Activated CD8-positive, alpha-beta memory T cell treated with anti-CD3 and anti-CD28 coated beads, Interleukin-2, amount 50 U/mL, for 1 hour (primary cell): ENCODE measurements around the gene RAD9A.

Source experiments
- DNase-seq: peaks from one replicate; pipeline ENCODE4 v3.0.0-alpha.2; 2020; ENCODE audit errors: extremely low read depth

The RAD9A gene

GRCh38 chr11:67391304-67392182 lies at the start of gene RAD9A:
Gene RAD9A (plus strand): TSS chr11:67391986. CDS start chr11:67392045, 59 bp downstream.
- peak; percentile 67 for DNase-seq

DNA sequence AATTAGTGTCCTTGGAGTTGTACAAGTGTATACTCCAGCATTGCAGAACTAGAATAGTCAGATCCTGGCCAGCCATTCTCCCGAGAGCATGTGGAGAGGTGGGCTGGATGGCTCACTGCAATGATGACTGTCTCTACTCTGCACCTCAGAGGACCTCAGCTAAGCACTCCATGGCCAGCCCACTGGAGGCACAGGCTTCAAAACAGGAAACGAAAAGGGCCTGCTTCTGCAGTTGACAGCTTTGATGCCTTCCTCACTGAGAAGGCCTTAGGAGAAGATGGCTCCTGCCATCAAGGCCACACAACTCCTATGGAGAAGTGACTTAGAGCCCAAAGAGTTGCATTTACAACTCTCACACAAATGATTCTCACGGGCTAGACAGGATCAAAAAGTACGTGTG lies 47.5 kb upstream of the RAD9A start:
- no peak for DNase-seq

GRCh38 chr11:67345247-67345919 lies 46.4 kb upstream of the RAD9A start:
- no peak for DNase-seq

DNA sequence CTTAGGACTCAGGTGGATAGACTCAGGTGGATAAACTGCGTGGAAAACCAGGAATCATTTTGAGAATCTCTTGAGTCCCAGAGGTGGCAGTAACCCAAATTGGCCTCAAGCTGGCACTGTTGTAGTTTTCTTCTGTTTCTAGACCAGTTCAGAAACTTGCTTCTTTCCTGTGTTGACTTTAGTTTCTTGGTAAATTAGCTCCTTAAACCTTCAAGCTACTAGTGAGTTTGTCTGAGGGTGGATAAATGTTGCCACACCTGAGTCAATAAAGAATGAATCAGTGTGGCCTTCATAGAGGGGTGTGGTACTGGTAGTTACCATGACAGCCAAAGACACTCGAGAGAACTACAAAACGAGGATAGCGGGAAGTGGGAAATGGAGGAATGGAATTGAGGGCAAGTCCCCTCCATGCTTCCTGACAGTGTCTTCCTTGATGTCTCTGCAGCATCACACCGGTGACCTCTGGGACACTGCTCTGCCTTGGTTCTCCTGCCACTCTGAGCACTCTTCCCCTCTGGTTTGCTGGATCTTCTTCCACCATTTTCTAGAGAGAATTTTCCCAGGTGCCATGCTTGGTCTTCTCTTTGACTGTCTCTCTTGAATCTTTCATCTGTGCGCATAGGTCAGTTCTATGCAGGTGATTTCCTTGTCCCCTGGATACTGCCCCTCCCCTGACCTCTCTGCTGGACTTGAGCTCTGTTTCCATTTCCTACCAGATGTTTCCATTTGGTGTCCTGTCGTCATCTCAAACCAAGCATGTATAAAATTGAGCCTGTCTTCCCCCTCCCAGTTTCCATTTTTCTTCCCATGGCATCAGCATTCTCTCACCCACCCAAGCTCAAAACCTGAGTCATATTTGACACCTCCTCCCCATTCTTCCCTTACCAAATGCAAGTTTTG lies 45.6 kb upstream of the RAD9A start:
- no peak for DNase-seq

DNA sequence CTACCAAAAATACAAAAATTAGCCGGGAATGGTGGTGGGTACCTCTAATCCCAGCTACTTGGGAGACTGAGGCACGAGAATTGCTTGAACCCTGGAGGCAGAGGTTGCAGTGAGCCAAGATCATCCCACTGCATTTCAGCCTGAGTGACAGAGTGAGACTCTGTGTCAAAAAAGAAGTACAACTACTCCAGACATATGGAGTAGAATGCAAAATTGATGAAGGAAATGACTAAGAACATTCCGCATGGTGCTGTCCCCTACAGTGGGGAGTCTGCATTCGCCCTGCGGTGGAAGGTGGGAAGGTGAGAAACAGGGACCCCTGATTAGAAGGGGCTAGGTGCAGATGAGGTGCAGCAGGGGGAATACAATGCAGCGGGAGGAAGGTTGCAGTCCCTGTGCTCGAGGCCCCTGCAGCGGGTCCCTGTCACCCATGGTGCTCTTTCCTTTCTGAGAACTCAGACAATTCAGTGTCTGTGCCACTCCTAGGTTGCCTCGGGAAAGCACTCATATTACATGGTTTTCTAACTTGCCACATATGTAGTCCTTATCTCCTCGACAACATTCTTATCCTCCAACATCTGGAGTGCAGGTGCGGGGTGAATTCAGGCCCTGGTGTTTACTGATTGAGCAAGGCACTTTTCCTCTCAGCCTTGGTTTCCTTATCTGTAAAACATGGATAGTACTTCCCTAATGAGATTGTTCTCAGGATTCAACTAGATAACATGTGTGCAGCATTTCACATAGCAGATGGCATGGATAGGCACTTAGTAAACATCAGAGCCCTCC lies 43.6 kb upstream of the RAD9A start:
- no peak for DNase-seq

GRCh38 chr11:67349036-67349435 lies 42.8 kb upstream of the RAD9A start:
- no peak for DNase-seq

GRCh38 chr11:67349457-67349856 lies 42.3 kb upstream of the RAD9A start:
- DNase-seq: no peak

DNA sequence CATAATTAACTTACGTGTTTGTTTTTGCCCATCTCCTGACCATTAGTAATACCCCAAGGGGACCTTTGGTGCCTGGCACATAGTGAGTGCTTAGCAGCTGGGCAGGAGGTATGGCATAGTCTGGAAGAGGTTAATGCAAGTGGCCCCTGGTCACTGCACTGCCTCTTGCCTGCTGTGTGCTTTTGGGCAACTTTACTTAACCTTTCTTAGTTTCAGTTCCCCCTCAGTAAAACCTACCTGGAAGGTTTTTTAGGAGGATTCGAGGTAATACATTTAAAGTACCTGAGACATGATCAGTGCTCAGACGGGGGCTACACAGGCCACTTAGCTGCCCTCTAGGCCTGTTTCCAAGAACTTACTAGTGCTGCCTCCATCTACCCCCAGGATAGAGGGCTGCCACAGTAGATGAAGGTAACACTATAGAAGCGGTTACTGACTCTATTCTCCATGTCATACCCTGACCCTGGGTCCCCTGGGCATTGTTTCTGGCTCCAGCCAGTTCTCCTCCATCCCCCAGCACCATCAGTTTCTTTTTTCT lies 41.8 kb upstream of the RAD9A start:
- DNase-seq: no peak

DNA sequence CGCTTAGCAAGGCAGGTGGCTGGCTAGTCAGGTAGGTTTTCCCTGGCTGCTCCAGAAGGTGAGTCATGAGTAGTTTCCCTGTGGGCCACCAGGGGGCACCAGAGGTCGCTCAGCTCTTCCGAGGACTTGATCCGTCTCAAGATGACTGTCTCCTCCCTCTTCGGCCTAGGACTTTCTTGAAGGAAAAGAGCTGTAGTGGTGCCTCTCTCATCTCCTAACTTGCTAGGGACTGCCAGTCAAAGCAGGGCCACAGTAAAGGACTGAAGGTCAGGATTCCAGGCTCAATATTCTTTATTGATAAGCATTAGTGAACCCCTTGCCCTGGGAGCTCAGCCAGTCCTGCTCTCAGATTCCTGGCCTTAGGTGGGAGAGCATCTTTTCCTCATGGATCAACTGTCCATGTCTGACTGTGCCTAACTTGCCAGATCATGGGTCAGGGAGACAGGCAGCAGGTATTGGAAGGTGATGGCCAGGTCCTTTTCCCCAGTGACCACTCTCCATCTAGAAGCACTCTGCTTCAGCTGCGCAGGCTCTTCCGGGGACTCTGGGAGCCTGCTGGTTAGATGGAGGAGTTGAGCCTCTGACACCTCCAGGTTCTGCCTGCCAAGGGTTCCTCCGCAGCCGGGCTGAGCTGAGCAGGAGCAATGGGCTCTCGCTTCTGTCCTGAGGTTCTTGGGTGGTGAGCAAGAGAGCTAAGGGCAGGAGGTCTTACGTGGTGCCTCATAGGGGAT lies 40.3 kb upstream of the RAD9A start:
- no peak for DNase-seq

DNA sequence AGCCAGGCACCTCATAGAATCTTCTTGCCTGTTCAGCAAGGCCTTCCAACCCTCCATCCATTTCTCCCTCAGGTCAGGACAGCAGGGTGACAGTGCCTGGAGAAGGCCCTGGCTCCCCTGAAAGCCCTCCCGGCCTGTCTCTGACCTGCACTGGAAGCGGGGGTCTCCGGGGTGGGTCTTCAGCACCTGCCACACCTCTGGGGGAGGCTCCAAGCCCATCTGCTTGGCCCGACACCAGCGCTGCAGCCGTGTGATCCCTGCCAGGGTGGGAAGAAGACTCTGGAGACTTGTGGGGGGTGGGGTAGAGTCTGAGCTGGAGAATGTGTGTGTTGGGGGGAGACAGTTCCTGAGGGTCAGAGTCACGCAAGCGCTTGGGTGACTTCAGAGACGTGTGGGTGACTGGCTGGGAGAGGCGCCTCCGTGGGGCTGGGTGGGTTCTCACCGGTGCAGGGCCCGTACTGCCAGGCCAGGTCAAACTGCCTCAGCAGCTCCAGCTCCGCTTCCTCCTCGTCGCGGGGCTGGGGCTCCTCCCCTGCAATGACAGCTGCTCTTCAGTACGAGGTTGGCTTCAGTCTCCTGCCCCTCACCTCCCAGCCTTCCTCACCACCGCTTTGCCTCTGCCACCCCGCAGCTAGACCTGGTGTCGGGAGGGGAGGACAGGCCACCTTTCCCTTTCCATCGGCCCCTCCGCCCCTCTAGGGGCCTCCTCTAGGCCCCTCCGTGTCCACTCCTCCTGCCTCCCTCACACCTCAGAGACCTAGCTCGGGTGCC lies 39.1 kb upstream of the RAD9A start:
- no peak for DNase-seq

GRCh38 chr11:67353317-67354074 lies 38.3 kb upstream of the RAD9A start, which contains the start of gene POLD4:
Gene POLD4 (minus strand): TSS chr11:67353546. CDS start chr11:67353399, 147 bp downstream.
- peak; percentile 85 for DNase-seq

DNA sequence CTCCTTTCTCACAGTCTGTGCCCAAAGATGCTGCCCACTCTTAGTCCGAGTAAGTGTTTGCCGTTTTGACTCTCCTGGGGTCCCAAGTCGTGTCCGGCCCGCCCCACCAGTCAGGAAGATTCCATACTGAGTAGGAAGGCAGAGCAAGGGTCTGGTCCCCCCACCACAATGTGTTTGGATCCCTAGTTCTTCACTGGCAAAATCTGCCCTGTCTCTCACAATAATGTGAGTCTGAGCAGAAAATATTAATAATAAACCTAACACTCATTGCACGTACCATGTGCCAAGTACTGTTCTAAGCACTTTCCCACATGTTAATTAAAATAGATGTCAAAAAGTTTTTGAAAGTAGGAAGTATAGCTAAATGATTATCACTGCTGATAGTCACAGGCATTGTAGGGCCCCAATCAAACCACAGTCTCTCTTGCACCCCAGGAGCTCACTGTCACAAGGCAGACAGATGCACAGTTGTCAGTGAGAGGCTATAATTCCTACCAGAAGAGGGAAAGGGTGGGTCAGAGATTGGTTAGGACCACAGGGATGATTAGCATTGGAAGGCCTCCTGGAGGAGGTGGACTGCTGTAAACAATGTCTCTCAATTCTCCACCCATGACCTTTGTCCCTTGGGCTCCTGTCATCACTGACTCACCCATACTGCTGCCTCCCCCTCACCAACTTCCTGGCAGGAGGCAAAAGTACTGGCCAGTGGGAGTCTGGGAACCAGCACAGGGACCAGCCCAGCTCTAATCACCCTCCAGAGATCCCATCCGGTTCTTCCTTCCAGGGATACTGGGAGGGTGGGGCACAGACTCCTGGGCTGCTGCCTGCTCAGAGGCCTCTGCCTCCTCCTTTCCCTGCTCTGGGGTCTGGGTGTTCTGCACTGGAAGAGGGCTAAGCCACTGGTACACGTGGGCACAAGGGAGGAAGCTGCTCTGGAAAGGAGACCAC lies 37.4 kb upstream of the RAD9A start:
- no peak for DNase-seq

- no peak for DNase-seq
Observed at GRCh38 chr11:67355023-67355793, 36.6 kb upstream of the RAD9A start.

GRCh38 chr11:67355794-67356386 lies 35.9 kb upstream of the RAD9A start:
- no peak for DNase-seq

DNA sequence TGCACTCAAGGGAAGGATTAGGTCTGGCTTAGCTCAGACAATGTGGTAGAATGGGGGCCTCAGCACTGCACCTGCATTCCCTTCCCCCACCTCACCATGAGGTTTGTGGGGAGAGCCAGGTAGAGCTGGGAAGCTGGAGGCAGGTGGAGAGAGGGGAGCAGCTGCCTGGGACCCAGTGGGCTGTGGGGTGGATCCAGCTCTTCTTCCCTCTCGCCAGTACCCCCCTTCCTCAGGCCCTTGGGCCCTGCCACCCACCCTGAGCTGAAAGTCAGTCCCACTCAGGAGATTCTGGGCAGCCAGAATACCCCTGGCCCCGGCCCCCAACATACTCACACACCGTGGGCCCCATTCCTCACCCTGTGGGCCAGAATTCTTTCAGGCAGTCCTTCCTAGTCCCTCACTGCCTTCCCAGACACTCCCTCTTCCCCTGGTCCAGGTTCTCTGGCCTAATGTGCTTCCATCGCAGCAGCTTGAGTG lies 35.4 kb upstream of the RAD9A start:
- no peak for DNase-seq

DNA sequence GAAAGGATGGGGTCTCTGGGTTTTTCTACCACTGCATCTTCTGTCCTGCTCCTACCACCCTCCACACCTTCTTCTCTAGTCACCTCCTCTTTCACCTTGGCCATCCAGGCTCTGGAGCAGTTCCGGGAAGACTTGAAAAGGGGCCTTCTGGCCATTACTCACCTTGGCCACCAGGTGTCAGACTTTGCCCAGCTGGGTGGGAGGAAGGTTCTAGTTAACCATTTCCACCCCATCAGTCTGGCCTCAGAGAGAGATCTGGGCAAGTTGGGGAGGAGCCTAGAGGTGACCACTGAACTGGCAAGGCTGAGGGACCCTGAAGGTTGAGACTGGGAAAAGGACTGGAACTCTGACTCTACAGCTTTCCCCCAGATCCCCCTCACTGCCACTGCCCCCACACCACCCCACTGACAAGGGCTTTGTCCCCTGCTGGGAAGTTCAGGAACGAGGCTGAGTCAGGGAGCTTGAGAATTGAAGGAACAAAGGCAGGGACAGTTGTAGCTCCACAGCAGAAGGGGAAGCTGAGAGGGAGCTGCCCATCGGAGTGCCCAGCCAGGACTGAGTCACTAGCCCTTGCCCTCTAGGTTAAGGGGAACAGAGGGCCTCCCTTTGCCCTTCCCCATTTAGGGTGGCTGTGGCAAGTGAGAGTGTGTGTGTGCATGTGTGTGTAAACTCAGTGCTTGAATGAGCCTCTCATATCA lies 34.8 kb upstream of the RAD9A start:
- DNase-seq: no peak
